IMR-90 (cell line): Measurements from ENCODE around the gene RGPD5.
"Not testable (repeated sequence)": the region's sequence is repeated elsewhere in the genome, so short reads cannot be mapped to it uniquely, and the experiment has no call there.

Experiments
- CEBPB ChIP-seq: IDR thresholded peaks from 2 replicates; pipeline ENCODE4 v1.6.1; 2012; ENCODE audit warnings: low read depth, low read length, improper control_type of control experiment
- CHD1 ChIP-seq: IDR thresholded peaks from 2 replicates; pipeline ENCODE4 v1.6.1; 2012; ENCODE audit warnings: low read depth, low read length, improper control_type of control experiment
- CTCF ChIP-seq: conservative IDR thresholded peaks from 2 replicates; pipeline ENCODE4 v1.5.1; 2012; ENCODE audit warnings: mild to moderate bottlenecking, low read depth, low read length, improper control_type of control experiment
- ELK1 ChIP-seq: fragments of 150-350 bp; IDR thresholded peaks from 2 replicates; pipeline ENCODE4 v1.6.1; 2016; ENCODE audit warnings: low read depth, mild to moderate bottlenecking, low read length, moderate library complexity, borderline replicate concordance
- POLR2A ChIP-seq: IDR thresholded peaks from 2 replicates; pipeline ENCODE4 v1.6.1; 2012; ENCODE audit warnings: mild to moderate bottlenecking, low read depth, low read length
- RCOR1 ChIP-seq: IDR thresholded peaks from 2 replicates; pipeline ENCODE4 v1.6.1; 2012; ENCODE audit warnings: mild to moderate bottlenecking, low read length, improper control_type of control experiment; ENCODE audit not compliant: insufficient replicate concordance
- RFX5 ChIP-seq: IDR thresholded peaks from 2 replicates; pipeline ENCODE4 v1.8.0; 2012; ENCODE audit warnings: low read depth, mild to moderate bottlenecking, low read length, moderate library complexity

GRCh38 chr2:109781147-109781816 is 12.8 kb upstream of the RGPD5 start:
- TF ChIP-seq CTCF, CEBPB, POLR2A, RCOR1, ELK1, RFX5, CHD1: not testable (repeated sequence)
